Fibroblast of skin of abdomen (primary cell): ENCODE results near the gene RAB26.
"Not testable (repeated sequence)": the region's sequence is repeated elsewhere in the genome, so short reads cannot be mapped to it uniquely, and the experiment has no call there.

ENCODE experiments used
- DNase-seq: peaks from one replicate; pipeline ENCODE4 v3.0.0-alpha.2; 2013

RAB26 gene

DNA sequence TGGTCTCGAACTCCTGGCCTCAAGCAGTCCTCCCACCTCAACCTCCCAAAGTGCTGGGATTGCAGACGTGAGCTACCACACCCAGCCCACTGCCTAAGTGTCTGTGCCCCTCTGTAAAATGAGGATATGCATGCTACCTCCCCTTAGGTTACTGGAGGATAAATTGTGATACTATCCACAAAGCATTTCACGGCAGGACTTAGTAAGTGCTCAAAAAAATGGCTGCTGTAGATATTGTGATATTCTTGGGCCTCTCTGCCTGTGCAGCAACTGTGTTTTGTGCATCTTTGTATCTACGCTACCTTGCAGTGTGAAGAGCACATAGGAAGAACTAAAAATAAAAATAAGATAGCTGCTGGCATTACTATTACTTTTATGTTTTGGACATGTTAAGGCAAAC, 49.9 kb downstream of the RAB26 start:
- no peak for DNase-seq

DNA sequence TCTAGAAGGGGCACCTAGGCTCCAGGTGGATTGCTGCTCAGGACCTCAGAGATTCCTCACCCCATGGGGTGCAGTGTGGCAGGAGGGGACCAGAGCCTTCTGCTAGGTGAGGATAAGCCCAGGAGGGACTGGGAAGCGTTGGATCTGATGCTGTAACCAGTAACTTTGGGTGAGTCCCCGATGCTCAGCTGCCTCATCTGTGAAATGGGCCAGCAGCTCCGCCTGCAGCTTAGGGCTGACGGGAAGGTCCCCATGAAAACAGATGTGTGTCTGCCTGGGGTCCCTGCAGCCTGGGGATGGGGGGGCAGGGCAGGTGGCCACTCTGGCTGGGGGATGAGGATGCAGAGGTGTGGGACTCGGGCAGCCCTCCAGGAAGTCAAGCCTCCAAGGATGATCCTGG, 50.7 kb downstream of the RAB26 start:
- no peak for DNase-seq

DNA sequence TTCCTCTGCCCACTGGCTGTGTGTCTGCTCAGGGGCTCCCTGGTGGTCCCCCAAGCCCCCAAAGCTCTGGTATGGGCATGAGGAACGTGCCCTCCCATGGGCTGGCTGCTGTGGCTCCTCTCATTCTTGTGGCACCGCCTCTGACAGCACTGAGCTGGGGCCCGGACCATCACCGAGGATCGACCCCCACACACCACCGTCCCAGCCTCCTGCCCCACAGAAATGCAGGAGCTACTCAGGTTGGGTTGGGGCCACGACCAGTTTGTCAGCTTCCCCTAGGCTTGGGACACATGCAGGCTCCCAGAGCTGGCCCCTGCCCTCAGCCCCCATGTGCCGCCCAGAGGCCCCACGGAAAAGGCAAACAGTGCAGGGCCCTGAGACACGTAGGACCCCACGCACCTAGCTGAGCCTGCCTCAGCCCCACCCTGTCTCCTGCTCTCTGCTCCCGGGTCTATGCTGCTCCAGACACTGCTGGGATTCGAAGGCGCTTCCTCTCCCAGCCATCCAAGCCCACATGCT, 51.3 kb downstream of the RAB26 start:
- DNase-seq: no peak

DNA sequence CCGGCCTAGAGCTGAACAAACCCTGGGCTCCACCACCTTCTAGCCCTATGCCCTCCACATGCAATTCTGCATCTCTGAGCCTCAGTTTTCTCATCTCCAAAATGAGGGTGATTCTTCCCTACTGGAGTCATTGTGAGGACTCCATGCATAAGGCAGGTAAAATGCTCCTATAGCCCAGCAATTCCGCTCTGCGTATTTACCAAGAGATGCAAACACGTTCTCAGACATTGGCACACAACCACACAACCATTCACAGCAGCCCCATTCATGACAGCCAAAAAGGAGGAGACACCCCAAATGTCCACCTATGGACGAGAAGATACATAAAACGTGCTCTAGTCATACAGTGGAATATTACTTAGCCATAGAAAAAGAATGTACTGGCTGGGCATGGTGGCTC, 51.9 kb downstream of the RAB26 start:
- DNase-seq: no peak

DNA sequence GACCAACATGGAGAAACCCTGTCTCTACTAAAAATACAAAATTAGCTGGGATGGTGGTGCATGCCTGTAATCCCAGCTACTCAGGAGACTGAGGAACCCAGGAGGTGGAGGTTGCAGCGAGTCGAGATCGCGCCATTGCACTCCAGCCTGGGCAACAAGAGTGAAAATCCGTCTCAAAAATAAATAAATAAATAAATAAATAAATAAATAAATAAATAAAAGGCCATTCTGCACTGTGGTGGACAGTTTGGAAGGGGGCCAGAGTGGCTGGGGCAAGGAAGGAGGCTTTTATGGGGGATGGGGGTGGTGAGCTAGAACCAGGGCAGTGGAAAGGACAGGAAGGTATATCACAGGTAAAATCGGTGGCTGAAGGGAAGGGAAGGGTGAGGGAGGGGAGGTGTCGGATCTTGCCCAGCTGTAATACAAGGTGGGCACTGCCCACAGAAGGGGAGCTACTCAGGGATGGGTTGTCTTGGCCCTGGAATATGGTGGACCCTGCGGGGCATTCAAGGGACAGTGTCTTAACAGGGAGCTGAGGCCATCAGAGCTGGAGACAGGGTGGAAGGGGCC, 54.8 kb downstream of the RAB26 start:
- not testable (repeated sequence) for DNase-seq
